ENCODE measurements around the gene CEACAM16.

DNA sequence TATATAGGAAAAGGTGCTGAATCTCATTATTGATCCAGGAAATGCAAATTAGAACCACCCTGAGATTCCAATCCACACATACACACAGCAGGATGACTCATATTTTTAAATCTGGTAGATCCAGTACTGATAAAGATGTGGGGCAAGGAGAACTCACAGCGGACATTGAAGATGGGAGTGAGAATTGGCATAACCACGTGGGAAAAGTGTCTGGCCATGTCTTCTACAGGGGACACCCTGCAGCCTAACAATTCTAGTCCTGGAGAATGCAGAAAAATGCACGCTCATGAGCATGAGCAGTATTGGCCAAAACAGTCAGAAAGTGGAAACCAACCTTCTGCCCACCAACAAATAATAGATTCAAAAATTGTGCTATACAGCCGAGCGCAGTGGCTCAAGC is 36.1 kb downstream of the CEACAM16 start:
- TF ChIP-seq, protein P1, sequence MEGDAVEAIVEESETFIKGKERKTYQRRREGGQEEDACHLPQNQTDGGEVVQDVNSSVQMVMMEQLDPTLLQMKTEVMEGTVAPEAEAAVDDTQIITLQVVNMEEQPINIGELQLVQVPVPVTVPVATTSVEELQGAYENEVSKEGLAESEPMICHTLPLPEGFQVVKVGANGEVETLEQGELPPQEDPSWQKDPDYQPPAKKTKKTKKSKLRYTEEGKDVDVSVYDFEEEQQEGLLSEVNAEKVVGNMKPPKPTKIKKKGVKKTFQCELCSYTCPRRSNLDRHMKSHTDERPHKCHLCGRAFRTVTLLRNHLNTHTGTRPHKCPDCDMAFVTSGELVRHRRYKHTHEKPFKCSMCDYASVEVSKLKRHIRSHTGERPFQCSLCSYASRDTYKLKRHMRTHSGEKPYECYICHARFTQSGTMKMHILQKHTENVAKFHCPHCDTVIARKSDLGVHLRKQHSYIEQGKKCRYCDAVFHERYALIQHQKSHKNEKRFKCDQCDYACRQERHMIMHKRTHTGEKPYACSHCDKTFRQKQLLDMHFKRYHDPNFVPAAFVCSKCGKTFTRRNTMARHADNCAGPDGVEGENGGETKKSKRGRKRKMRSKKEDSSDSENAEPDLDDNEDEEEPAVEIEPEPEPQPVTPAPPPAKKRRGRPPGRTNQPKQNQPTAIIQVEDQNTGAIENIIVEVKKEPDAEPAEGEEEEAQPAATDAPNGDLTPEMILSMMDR (optimal IDR thresholded peaks at IDR 0.05 in 1 of 3, IDR thresholded peaks at IDR 0.05 in 1 of 3, conservative IDR thresholded peaks at IDR 0.05 in 1 of 3; ENCODE audit: extremely low read depth in 1 of 3, insufficient read depth in 2 of 3, low read length in 3 of 3) = no peak
- TF ChIP-seq EZH2 (IDR thresholded peaks at IDR 0.05; ENCODE audit: low read length) = no peak
